CD14-positive monocyte (primary cell): ENCODE results near the gene KCNMA1. TPM values are rescaled to one million over a fixed set of nuclear protein-coding genes. Genes with fewer than 3 reads are reported as not detected.

Experiments
- DNase-seq, 3 donors: peaks; one replicate each; pipeline ENCODE4 v3.0.0-alpha.2; 2011 to 2022
- H2AFZ ChIP-seq: 2 replicates; pipeline ENCODE4 v1.6.0; 2012; ENCODE audit warnings: mild to moderate bottlenecking, low read depth, low read length, inconsistent platforms; ENCODE audit not compliant: insufficient read depth, poor library complexity, severe bottlenecking
- H3K27ac ChIP-seq, 2 donors: 1 replicate in 1 of 2; 2 replicates in 1 of 2; pipeline ENCODE4 v1.5.1; 2012 to 2013; ENCODE audit warnings: low read length in 2 of 2, control low read depth in 1 of 2, inconsistent platforms in 1 of 2, low read depth in 1 of 2, mild to moderate bottlenecking in 1 of 2
- H3K27me3 ChIP-seq, 2 donors: one replicate each; pipeline versions ENCODE4 v1.6.0 to v1.6.1; 2011 to 2013; ENCODE audit warnings: low read length in 2 of 2; ENCODE audit not compliant: control insufficient read depth in 2 of 2, insufficient read depth in 2 of 2
- H3K36me3 ChIP-seq, 2 donors: replicated peaks in 1 of 2; 1 replicate in 1 of 2; 2 replicates in 1 of 2; pipeline versions ENCODE4 v1.5.1 to v1.6.1; 2012 to 2013; ENCODE audit warnings: low read length in 2 of 2, control low read depth in 1 of 2, inconsistent platforms in 1 of 2, mild to moderate bottlenecking in 1 of 2; ENCODE audit not compliant: insufficient read depth in 2 of 2, control insufficient read depth in 1 of 2
- H3K4me1 ChIP-seq, 2 donors: 1 replicate in 1 of 2; 2 replicates in 1 of 2; pipeline versions ENCODE4 v1.5.1 to v1.6.1; 2012 to 2013; ENCODE audit warnings: low read length in 2 of 2, control low read depth in 1 of 2, inconsistent platforms in 1 of 2, mild to moderate bottlenecking in 1 of 2, moderate library complexity in 1 of 2; ENCODE audit not compliant: insufficient read depth in 2 of 2, control insufficient read depth in 1 of 2
- H3K4me2 ChIP-seq: replicated peaks from 2 replicates; pipeline ENCODE3; 2012; ENCODE audit warnings: low read length, moderate library complexity, mild to moderate bottlenecking; ENCODE audit not compliant: poor library complexity, severe bottlenecking; ENCODE audit errors: extremely low read depth
- H3K4me3 ChIP-seq, 3 experiments: fragments of 200-600 bp in 1 of 3; sonication (generic) in 1 of 3; replicated peaks in 1 of 3; 1 replicate in 2 of 3; 2 replicates in 1 of 3; pipeline ENCODE4 v1.5.1; 2011 to 2013; ENCODE audit warnings: low read length in 3 of 3, mild to moderate bottlenecking in 3 of 3, control low read depth in 2 of 3, low read depth in 2 of 3, inconsistent platforms in 1 of 3, moderate library complexity in 1 of 3
- H3K79me2 ChIP-seq: 2 replicates; pipeline ENCODE4 v1.6.0; 2012; ENCODE audit warnings: mild to moderate bottlenecking, control low read depth, inconsistent platforms, low read length, moderate library complexity; ENCODE audit not compliant: insufficient read depth
- H3K9ac ChIP-seq: 2 replicates; pipeline ENCODE4 v1.6.0; 2017; ENCODE audit warnings: low read length, mild to moderate bottlenecking; ENCODE audit not compliant: insufficient read depth, poor library complexity, severe bottlenecking
- H3K9me3 ChIP-seq, 2 donors: replicated peaks in 1 of 2; 1 replicate in 1 of 2; 2 replicates in 1 of 2; pipeline versions ENCODE4 v1.5.1 to v1.6.1; 2012 to 2013; ENCODE audit warnings: low read length in 2 of 2, control low read depth in 1 of 2; ENCODE audit not compliant: control insufficient read depth in 1 of 2, insufficient read depth in 1 of 2
- H4K20me1 ChIP-seq: 2 replicates; pipeline ENCODE4 v1.6.0; 2012; ENCODE audit warnings: mild to moderate bottlenecking, low read length, control low read depth, moderate library complexity; ENCODE audit not compliant: insufficient read depth
- H3K27ac Mint-ChIP-seq, 7 donors: one replicate each; pipeline ENCODE4 v1.8.0; 2020; ENCODE audit warnings: mild to moderate bottlenecking in 7 of 7, mixed read lengths in 7 of 7, moderate library complexity in 6 of 7, inconsistent platforms in 2 of 7
- H3K27me3 Mint-ChIP-seq, 3 donors: one replicate each; pipeline ENCODE4 v1.8.0; 2021 to 2022; ENCODE audit warnings: low read depth in 3 of 3, mild to moderate bottlenecking in 3 of 3, mixed read lengths in 3 of 3, moderate library complexity in 3 of 3, inconsistent platforms in 1 of 3
- H3K36me3 Mint-ChIP-seq, 2 donors: one replicate each; pipeline ENCODE4 v1.8.0; 2020; ENCODE audit warnings: mixed read lengths in 2 of 2, inconsistent platforms in 1 of 2, mild to moderate bottlenecking in 1 of 2
- H3K4me1 Mint-ChIP-seq: one replicate; pipeline ENCODE4 v1.8.0; 2020; ENCODE audit warnings: mild to moderate bottlenecking, mixed read lengths
- H3K4me3 Mint-ChIP-seq, 2 donors: one replicate each; pipeline ENCODE4 v1.8.0; 2020; ENCODE audit warnings: mild to moderate bottlenecking in 2 of 2, mixed read lengths in 2 of 2, moderate library complexity in 1 of 2
- H3K9me3 Mint-ChIP-seq, 7 donors: one replicate each; pipeline ENCODE4 v1.8.0; 2020 to 2022; ENCODE audit warnings: mixed read lengths in 7 of 7, mild to moderate bottlenecking in 6 of 7, moderate library complexity in 6 of 7, inconsistent platforms in 2 of 7
- CTCF ChIP-seq: fragments of 200-600 bp; IDR thresholded peaks from one replicate; pipeline ENCODE4 v1.8.0; 2022; ENCODE audit warnings: antibody characterized with exemption, mild to moderate bottlenecking
- WGBS: methylation state at CpG from one replicate; pipeline ENCODE4 v1.1.5; 2013; ENCODE audit warnings: missing lambda C conversion rate; ENCODE audit not compliant: insufficient coverage; 5-methylcytosine and 5-hydroxymethylcytosine counted together
- intact Hi-C, 2 donors: fragments of 100-400 bp; cut with micrococcal nuclease; formaldehyde crosslinking; loops; one replicate each; pipeline versions ENCODE4 v1.15.0 to v1.15.1; 2023
- polyA plus RNA-seq, 3 donors: library from polyadenylated mRNA; depleted of rRNA in 1 of 3; unstranded in 2 of 3; stranded (reverse) in 1 of 3; fragments of 300-500 nt in 2 of 3; fragments of >200 nt in 1 of 3; fragmentation: Illumina TruSeq in 2 of 3; gene quantifications; 1 replicate in 2 of 3; 2 replicates in 1 of 3; pipeline ENCODE4 v1.2.3, GENCODE V29; 2012 to 2021

Gene KCNMA1
- polyA plus RNA-seq, 3 donors: 0.11 to 1.0 TPM; not detected in 1

- Mint-ChIP-seq H3K27ac (no peak overlapping the region), H3K9me3 (peaks cover 0 to 4% (median 2%) of the 10 kb centered on the region in 7 donors), H3K36me3 (no peaks in the 10 kb centered on the region), H3K4me1 (peaks cover 4% of the 10 kb centered on the region), H3K27me3 (peaks cover 0 to 2% (median 2%) of the 10 kb centered on the region in 3 donors), H3K4me3 (no peak overlapping the region)
- intact Hi-C loops: no loop called here
- Histone ChIP-seq H3K36me3 (no peaks in the 10 kb centered on the region), H3K79me2 (no peaks in the 10 kb centered on the region), H3K4me3 (no peak overlapping the region), H3K9ac (no peak overlapping the region), H3K27me3 (no peaks in the 10 kb centered on the region), H4K20me1 (no peaks in the 10 kb centered on the region), H3K4me2 (no peak overlapping the region), H3K9me3 (no peaks in the 10 kb centered on the region), H3K4me1 (no peaks in the 10 kb centered on the region), H3K27ac (no peak overlapping the region), H2AFZ (no peak overlapping the region)
- no peak for DNase-seq
- TF ChIP-seq CTCF: no peak
- WGBS: no CpG with 5 or more reads among the region's 2 CpGs
Observed at GRCh38 chr10:77180104-77180503, 457.5 kb downstream of the KCNMA1 start.

GRCh38 chr10:77179015-77179695, 458.5 kb downstream of the KCNMA1 start:
- Histone ChIP-seq H3K79me2 (no peaks in the 10 kb centered on the region), H3K4me1 (no peaks in the 10 kb centered on the region), H3K4me2 (no peak overlapping the region), H3K27ac (no peak overlapping the region), H3K4me3 (no peak overlapping the region), H2AFZ (no peak overlapping the region), H4K20me1 (no peaks in the 10 kb centered on the region), H3K9me3 (no peaks in the 10 kb centered on the region), H3K9ac (no peak overlapping the region), H3K27me3 (no peaks in the 10 kb centered on the region), H3K36me3 (no peaks in the 10 kb centered on the region)
- peaks cover 0 to 6% (median 2%) of the 10 kb centered on the region in 3 donors for H3K27me3 Mint-ChIP-seq
- H3K4me3 Mint-ChIP-seq: no peak overlapping the region
- no peak for TF ChIP-seq CTCF
- H3K36me3 Mint-ChIP-seq: no peaks in the 10 kb centered on the region
- H3K4me1 Mint-ChIP-seq: peaks cover 4% of the 10 kb centered on the region
- peaks cover 0 to 4% (median 2%) of the 10 kb centered on the region in 7 donors for H3K9me3 Mint-ChIP-seq
- 90% methylated on average over 9 of the region's 12 CpGs for WGBS
- peak overlapping the region in 1 of 7 donors; percentile 52 for H3K27ac Mint-ChIP-seq
- no peak for DNase-seq
- intact Hi-C loops: loop anchor here in 1 of 2 donors (10.0 kb wide), 1 partner anchor 216 kb away; no protein-coding TSS in a partner anchor
